Smooth muscle cell (in vitro differentiated cells): ENCODE measurements around the gene FAM156A. TPM values are rescaled to one million over a fixed set of nuclear protein-coding genes. Genes with fewer than 3 reads are reported as not detected.
"Not testable (repeated sequence)": the region's sequence is repeated elsewhere in the genome, so short reads cannot be mapped to it uniquely, and the experiment has no call there.

Experiments
- DNase-seq: peaks from one replicate; lab custom pipeline; 2025; ENCODE audit not compliant: unreplicated experiment; lab: John Stamatoyannopoulos, UW
- H2AFZ ChIP-seq: fragments of 200-600 bp; sonication (generic); 2 replicates; pipeline ENCODE4 v1.6.0; 2016; ENCODE audit warnings: antibody characterized with exemption, low read depth, mild to moderate bottlenecking
- H3F3A ChIP-seq: fragments of 200-600 bp; sonication (generic); 2 replicates; pipeline ENCODE4 v1.6.0; 2017; ENCODE audit warnings: antibody characterized with exemption, low read depth
- H3K27ac ChIP-seq: fragments of 200-600 bp; sonication (generic); 2 replicates; pipeline ENCODE4 v1.5.1; 2016; ENCODE audit warnings: low read depth, mild to moderate bottlenecking
- H3K27me3 ChIP-seq: fragments of 200-600 bp; sonication (generic); 2 replicates; pipeline ENCODE4 v1.6.1; 2016; ENCODE audit warnings: low read depth, mild to moderate bottlenecking
- H3K36me3 ChIP-seq: fragments of 200-600 bp; sonication (generic); 2 replicates; pipeline ENCODE4 v1.5.1; 2016; ENCODE audit warnings: low read depth
- H3K4me1 ChIP-seq: fragments of 200-600 bp; sonication (generic); 2 replicates; pipeline ENCODE4 v1.5.1; 2016; ENCODE audit warnings: low read depth
- H3K4me2 ChIP-seq: fragments of 200-600 bp; sonication (generic); 2 replicates; pipeline ENCODE4 v1.6.0; 2016; ENCODE audit warnings: mild to moderate bottlenecking
- H3K4me3 ChIP-seq: fragments of 200-600 bp; sonication (generic); 2 replicates; pipeline ENCODE4 v1.5.1; 2016; ENCODE audit warnings: mild to moderate bottlenecking
- H3K79me2 ChIP-seq: fragments of 200-600 bp; sonication (generic); 2 replicates; pipeline ENCODE4 v1.6.0; 2016; ENCODE audit warnings: low read depth, mild to moderate bottlenecking
- H3K9ac ChIP-seq: fragments of 200-600 bp; sonication (generic); 2 replicates; pipeline ENCODE4 v1.6.0; 2016; ENCODE audit warnings: low read depth
- H3K9me3 ChIP-seq: fragments of 200-600 bp; sonication (generic); replicated peaks from 2 replicates; pipeline ENCODE4 v1.5.1; 2016; ENCODE audit warnings: low read depth
- H4K20me1 ChIP-seq: fragments of 200-600 bp; sonication (generic); 2 replicates; pipeline ENCODE4 v1.6.0; 2016; ENCODE audit warnings: low read depth
- WGBS: methylation state at CpG from one replicate; pipeline ENCODE4 v1.1.7; 2016; ENCODE audit warnings: low lambda C conversion rate; 5-methylcytosine and 5-hydroxymethylcytosine counted together
- polyA plus RNA-seq: library from polyadenylated mRNA; unstranded; fragments of >200 nt; fragmentation: Nextera tagmentation; extraction: Ambion mirVana; gene quantifications from 2 replicates; pipeline ENCODE4 v1.2.1, GENCODE V29; 2016
- total RNA-seq: library from RNA; depleted of rRNA; stranded (reverse); fragments of >200 nt; gene quantifications from 2 replicates; pipeline ENCODE4 v1.2.3, GENCODE V29; 2014
- TF ChIP-seq, protein P1 (sequence below): fragments of 200-600 bp; sonication (generic); IDR thresholded peaks from 2 replicates; pipeline ENCODE4 v1.5.1; 2017; ENCODE audit warnings: borderline replicate concordance, mild to moderate bottlenecking, antibody characterized with exemption; ENCODE audit not compliant: insufficient read depth, poor library complexity, severe bottlenecking

FAM156A gene
- total and polyA plus RNA-seq, 2 experiments from 2014 or later, result 7.6 to 18.5 TPM

DNA sequence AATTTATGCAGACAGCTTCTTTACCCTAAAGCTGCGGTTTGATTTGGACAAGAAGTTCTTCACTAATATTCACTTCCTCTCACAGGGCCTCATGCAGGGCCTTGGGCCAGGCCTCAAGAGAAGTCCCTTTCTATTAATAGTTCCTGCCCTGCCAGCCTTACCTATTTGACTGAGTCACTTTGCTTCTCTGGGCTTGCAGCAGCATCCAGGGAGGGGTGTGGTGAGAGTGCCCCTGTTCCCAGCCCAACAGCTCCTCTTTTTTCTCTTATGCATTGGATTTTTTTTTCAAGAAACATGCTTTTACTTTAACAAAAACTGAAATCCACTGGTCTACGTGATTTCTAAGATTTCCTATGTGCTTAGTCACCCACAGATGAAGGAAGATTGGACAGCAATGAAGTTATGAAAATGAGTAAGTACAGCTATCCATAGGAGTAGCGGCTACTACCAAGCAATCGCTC is 34.5 kb downstream of the FAM156A start:
- H3K4me3 ChIP-seq, result no peak overlapping the region
- no peak overlapping the region for H3K9ac ChIP-seq
- no peaks in the 10 kb centered on the region for H3K27me3 ChIP-seq
- DNase-seq, result no peak
- H4K20me1 ChIP-seq, result no peaks in the 10 kb centered on the region
- H3K9me3 ChIP-seq, result no peaks in the 10 kb centered on the region
- H3K79me2 ChIP-seq, result no peaks in the 10 kb centered on the region
- peaks cover 9% of the 10 kb centered on the region for H3F3A ChIP-seq
- TF ChIP-seq, protein P1, sequence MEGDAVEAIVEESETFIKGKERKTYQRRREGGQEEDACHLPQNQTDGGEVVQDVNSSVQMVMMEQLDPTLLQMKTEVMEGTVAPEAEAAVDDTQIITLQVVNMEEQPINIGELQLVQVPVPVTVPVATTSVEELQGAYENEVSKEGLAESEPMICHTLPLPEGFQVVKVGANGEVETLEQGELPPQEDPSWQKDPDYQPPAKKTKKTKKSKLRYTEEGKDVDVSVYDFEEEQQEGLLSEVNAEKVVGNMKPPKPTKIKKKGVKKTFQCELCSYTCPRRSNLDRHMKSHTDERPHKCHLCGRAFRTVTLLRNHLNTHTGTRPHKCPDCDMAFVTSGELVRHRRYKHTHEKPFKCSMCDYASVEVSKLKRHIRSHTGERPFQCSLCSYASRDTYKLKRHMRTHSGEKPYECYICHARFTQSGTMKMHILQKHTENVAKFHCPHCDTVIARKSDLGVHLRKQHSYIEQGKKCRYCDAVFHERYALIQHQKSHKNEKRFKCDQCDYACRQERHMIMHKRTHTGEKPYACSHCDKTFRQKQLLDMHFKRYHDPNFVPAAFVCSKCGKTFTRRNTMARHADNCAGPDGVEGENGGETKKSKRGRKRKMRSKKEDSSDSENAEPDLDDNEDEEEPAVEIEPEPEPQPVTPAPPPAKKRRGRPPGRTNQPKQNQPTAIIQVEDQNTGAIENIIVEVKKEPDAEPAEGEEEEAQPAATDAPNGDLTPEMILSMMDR, result no peak
- no peak overlapping the region for H3K4me2 ChIP-seq
- no peak overlapping the region for H2AFZ ChIP-seq
- no peaks in the 10 kb centered on the region for H3K4me1 ChIP-seq
- WGBS, result 59% methylated on average over 4 of the region's 4 CpGs
- no peaks in the 10 kb centered on the region for H3K36me3 ChIP-seq
- H3K27ac ChIP-seq, result peak overlapping the region; percentile 45

DNA sequence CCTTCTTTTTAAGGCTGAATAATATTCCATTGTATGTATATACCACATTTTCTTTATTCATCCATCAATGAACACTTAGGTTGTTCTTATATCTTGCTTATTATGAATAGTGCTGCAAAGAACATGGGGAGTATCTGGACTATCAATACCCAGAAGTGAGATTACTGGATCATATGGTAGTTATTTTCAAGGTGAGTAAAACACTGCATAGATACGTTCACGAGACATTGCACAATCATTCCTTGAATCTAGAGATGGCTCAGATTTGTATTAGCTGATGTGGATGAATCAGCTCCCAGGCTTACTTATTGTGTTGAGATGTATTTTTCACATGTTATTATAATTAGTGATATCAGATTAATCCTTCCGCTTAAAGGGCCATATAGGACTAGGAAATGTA is 43.6 kb downstream of the FAM156A start:
- H3K4me1 ChIP-seq, H3K79me2 ChIP-seq, H3F3A ChIP-seq, H3K27me3 ChIP-seq, H3K27ac ChIP-seq, H3K36me3 ChIP-seq, H2AFZ ChIP-seq, H3K4me3 ChIP-seq, DNase-seq, H3K4me2 ChIP-seq, H3K9ac ChIP-seq, H4K20me1 ChIP-seq, H3K9me3 ChIP-seq: not testable (repeated sequence)
- WGBS, result no CpG with 5 or more reads among the region's 3 CpGs

DNA sequence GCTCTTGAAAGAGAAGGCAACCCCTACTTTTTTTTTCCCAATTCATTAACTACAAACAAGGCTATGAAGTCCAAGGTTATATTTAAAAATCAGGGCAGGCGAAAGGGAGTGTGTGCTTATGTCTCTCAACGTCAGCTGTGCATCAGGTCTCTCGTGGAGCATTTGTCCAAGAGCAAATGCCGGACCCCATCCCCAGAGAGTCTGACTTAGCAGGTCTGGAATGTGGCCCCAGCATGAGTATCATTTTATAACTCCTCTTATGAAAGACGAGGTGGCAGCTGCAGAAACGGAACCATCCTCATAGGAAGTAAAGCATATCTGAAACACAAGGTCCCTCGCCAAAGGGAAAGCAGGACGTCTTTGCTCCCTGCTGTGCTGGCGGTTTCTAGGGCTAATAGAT is 44.6 kb downstream of the FAM156A start:
- H3K27me3 ChIP-seq, H3K4me3 ChIP-seq, H3K36me3 ChIP-seq, H3K4me2 ChIP-seq, H4K20me1 ChIP-seq, H3F3A ChIP-seq, H3K4me1 ChIP-seq, H3K9ac ChIP-seq, DNase-seq, H3K9me3 ChIP-seq, H3K27ac ChIP-seq, H2AFZ ChIP-seq, H3K79me2 ChIP-seq: not testable (repeated sequence)
- WGBS, result no CpG with 5 or more reads among the region's 9 CpGs

DNA sequence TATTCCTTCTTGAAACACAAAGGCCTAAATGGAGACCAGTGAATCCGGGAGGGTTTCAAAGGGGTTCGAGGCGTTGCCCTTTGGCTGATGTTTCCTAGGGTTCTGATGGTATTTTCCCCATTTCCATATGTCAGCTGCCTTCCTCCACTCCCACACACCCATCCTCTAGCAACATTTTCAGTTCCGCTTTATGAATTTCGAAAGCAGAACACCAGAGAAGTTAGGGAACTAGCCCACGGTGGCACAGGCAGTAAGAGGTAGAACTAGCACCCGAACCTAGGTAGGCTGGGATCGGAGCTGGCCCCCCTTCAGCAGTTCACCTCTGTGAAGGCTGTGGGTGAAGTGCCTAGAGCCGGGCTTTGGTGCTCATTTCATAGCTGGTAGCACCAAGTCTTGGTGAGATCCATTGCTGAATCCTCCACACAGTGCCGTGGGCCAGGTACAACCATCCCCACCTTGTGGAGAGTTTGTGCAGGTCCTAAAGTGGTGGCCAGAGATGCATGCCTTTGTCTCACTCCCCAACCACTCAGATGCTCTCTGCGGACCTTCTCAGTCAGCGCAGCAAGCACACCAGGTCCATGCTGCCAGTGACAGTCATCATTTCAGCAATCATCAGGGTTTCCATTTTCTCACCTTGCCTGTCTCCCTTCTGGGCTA is 48.9 kb downstream of the FAM156A start:
- not testable (repeated sequence) for DNase-seq, H2AFZ ChIP-seq, H3K9me3 ChIP-seq, H3K27ac ChIP-seq, H3K27me3 ChIP-seq, H3K4me1 ChIP-seq, H3K9ac ChIP-seq, H3K4me3 ChIP-seq, H3K4me2 ChIP-seq, H3F3A ChIP-seq, H4K20me1 ChIP-seq, H3K36me3 ChIP-seq, H3K79me2 ChIP-seq
- no CpG with 5 or more reads among the region's 12 CpGs for WGBS

DNA sequence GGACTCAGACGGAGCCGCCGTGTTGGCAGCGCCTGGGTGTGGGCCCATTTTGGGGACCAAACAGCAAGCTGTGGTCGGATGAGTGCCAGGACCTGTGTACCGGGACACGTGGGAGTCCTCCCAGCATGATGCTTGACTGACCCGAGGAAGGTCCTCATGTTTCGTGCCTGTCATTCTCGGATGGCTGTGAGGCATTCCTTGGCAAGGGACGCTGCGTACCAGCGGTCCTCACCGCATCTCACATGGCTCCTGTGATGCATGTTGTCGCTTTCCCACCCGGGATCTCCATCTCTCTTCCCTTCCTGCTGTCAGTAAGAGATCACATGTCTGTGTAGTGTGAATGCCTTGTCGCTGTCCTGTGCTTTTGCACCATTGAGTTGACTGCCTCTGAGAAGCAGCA is 50.4 kb downstream of the FAM156A start:
- H3K27ac ChIP-seq, H3K4me2 ChIP-seq, DNase-seq, H3K27me3 ChIP-seq, H2AFZ ChIP-seq, H3K4me3 ChIP-seq, H3K9me3 ChIP-seq, H3K79me2 ChIP-seq, H4K20me1 ChIP-seq, H3K4me1 ChIP-seq, H3K36me3 ChIP-seq, H3K9ac ChIP-seq, H3F3A ChIP-seq: not testable (repeated sequence)
- WGBS, result no CpG with 5 or more reads among the region's 17 CpGs

DNA sequence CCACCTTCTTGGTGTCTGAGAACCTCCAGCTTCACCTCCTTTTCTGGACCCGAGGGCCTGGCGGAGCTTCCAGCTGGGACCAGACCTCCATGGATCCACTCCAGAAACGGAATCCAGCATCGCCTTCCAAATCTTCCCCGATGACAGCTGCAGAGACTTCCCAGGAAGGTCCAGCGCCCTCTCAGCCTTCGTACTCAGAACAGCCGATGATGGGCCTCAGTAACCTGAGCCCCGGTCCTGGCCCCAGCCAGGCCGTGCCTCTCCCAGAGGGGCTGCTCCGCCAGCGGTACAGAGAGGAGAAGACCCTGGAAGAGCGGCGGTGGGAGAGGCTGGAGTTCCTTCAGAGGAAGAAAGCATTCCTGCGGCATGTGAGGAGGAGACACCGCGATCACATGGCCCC is 51.2 kb downstream of the FAM156A start:
- DNase-seq, H3K9me3 ChIP-seq, H3K36me3 ChIP-seq, H3K9ac ChIP-seq, H3K4me2 ChIP-seq, H3K4me1 ChIP-seq, H3K27ac ChIP-seq, H2AFZ ChIP-seq, H3K79me2 ChIP-seq, H4K20me1 ChIP-seq, H3F3A ChIP-seq, H3K4me3 ChIP-seq, H3K27me3 ChIP-seq: not testable (repeated sequence)
- no CpG with 5 or more reads among the region's 17 CpGs for WGBS

DNA sequence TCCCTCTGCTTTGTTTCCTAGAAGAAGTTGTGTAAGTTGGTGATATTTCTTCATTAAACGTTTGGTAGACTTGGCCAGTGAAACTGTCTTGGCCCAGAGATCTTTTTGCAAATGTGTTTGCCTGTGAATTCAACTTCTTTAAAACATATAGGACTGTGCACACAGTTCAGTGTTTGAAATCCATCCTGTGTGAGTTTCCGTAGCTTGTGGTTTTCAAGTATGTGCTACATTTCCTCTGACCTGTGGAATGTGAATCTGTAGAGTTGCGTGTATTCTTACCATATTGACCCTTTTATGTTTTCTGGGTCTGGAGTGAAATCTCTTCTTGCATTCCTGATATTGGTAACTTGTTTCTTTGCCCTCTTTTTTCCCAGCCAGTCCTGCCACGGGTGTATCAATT is 52.2 kb downstream of the FAM156A start:
- H3K79me2 ChIP-seq, H3K4me2 ChIP-seq, H2AFZ ChIP-seq, H3K4me1 ChIP-seq, H3K4me3 ChIP-seq, H3F3A ChIP-seq, H3K36me3 ChIP-seq, H3K9me3 ChIP-seq, H3K9ac ChIP-seq, DNase-seq, H4K20me1 ChIP-seq, H3K27me3 ChIP-seq, H3K27ac ChIP-seq: not testable (repeated sequence)
- no CpG with 5 or more reads among the region's 4 CpGs for WGBS

DNA sequence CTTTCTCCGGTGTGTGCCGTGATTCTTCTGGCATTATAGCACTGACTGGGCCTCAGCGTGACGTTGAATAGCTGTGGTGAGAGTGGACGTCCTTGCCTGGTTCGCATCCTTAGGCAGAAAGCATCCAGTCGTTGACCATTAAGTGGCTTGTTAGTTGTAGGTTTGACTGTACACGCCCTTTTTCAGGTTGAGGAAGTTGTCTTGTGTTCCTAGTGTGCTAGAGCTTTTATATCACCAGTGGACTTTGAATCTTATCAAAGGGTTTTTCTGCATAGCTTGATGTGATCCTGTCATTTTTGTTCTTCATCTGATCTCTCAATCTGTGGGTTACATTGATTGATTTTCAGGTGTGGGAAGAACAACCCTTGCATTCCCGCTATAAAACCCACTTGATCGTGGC is 52.8 kb downstream of the FAM156A start:
- not testable (repeated sequence) for H3K4me3 ChIP-seq, H3K36me3 ChIP-seq, H4K20me1 ChIP-seq, H3K9me3 ChIP-seq, H3K27me3 ChIP-seq, DNase-seq, H3K4me1 ChIP-seq, H2AFZ ChIP-seq, H3K79me2 ChIP-seq, H3F3A ChIP-seq, H3K4me2 ChIP-seq, H3K9ac ChIP-seq, H3K27ac ChIP-seq
- no CpG with 5 or more reads among the region's 10 CpGs for WGBS
